SHP77 treated with DMSO at 0.1 percent for 48 hours (cell line): ENCODE measurements around the gene TMEM174.

Source experiments
- DNase-seq: peaks from one replicate; lab custom pipeline; 2025; lab: John Stamatoyannopoulos, UW

TMEM174 gene

DNA sequence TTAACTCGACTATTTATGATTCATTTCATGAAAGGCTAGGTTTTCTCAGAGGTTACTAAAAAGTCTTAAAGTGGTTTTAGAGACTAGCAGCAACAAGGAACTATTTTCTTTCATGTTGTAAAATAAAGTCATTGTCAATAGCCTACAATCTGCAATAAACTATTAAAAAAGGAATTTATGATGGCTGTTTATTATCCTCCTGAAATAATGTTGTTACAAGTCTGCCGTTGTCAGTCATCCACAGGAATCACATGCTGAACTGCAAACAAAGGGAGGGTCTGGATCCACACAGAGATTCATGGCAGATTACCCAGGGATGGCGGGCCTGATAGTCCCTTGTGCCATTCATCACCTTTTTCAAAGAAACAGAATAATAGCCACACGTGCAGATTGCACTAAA, 49.2 kb downstream of the TMEM174 start:
- DNase-seq = no peak
